ENCODE data around the gene ZNF280B.
"Not testable (repeated sequence)": the region's sequence is repeated elsewhere in the genome, so short reads cannot be mapped to it uniquely, and the experiment has no call there.

ZNF280B gene

DNA sequence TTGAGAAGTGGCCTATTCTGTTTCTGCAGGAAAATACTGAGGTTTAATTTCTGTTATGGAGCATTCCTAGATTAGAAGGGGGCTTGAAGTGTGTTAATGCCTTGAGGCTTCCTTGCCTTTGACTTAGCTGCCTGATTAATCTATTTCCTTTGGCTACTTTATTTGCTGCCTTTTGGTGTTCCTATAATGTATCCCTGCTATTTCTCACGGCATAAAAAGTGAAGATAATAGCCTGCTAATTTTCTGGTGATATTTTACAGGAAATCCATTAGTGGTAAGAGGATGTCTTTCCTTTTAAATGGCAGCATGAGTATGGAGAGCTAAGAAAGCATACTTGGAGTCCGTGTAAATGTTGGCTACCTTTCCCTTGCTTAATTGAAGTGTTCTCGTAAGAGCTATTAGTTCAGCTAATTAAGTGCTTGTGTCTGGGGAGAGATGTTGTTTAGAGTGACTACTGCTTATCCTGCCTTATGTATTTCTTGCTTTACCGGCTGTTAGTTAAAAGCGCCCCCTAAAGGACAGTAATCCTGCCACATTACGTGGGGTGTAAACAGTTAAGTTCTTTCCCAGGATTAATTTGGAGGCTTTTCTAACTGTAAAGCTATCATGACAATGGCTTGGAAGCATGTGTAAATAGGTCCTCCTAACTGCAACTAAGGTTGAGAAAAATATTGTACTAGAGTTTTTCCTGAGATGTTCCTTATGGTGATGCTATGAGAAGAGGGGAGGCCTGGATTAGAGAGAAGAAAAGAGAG is 45.6 kb downstream of the ZNF280B start:
- no peak for DNase-seq

DNA sequence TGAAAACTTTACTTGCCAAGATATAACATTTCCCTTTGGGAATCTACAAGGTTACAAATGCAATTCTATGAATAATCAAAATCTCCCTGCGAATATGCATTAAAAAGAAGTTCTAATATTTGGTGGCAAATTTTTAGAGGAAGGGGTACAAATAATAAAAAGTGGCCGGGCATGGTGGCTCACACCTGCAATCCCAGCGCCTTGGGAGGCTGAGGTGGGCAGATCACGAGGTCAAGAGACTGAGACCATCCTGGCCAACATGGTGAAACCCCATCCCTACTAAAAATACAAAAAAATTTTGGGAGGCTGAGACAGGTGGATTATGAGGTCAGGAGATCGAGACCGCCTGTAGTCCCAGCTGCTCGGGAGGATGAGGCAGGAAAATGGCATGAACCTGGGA is 47.0 kb downstream of the ZNF280B start:
- DNase-seq: no peak

GRCh38 chr22:22461111-22461510 is 47.4 kb downstream of the ZNF280B start:
- no peak for DNase-seq

DNA sequence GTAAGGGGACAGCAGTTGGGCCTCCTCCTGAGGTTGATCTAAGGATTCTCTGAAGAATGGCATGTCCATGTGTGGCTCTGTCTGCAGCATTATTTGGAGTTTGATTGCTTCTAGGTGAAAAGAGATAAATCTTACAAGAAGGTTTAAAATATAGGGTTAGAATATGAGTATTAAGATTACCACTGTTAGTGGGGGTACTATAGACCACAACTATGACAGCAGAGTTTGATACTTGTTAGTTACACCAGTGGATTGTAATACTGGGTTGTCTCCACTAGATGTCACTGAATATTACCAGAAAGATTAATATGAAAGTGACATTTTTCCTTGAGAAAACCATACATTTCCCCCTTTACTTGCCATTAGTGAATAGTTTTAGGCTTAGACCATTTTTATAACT is 47.9 kb downstream of the ZNF280B start:
- no peak for DNase-seq

DNA sequence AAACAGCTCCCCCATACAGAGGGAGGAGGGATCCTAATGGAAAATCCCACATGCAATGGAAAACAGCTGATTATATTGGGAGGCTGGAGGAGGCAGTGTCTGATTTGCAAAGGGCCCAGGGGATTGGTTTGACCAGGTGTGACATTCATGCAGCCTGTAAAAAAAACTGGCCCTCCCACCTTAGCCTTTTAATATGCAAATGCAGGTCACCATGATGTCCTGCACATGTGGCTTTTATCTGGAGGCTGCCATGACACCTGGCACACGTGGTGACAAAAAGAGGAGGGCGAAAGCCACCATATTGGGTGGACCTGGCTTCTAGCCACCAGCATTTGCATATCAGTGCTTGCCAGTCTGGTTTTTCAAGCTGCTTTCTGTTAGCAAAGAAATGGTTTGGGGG is 48.5 kb downstream of the ZNF280B start:
- DNase-seq: no peak

DNA sequence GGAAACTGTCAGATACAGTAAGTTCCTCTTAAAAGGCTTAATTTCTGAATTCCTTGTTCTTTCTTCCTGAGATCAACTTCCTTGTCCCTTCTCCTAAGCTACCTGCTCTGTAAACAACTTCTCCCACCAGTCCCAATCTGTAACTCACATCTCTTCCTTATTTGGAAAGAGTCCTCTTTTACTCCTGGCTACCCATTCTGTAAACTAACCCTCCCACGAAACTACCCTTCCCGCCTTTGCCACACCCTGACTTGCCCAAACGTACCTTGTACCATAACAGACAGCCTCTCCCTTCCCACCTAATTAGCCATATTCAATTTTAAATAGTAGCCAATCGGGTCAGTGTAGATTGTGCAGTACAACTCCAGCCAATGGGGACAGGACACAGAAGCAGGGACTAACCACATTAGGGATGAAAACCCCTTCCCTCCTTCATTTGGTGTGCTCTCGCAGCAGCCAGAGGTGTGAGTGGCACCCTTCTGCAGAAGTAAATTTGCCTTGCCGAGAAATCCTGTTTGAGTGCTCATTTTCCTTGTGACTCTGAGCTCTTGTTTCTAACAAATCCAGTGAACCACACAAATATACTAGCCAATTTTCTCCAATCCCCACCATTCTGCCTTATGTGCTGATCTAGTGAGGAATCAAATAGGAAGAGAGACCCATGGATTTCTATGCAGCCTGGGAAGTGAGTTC is 49.5 kb downstream of the ZNF280B start:
- DNase-seq: no peak

DNA sequence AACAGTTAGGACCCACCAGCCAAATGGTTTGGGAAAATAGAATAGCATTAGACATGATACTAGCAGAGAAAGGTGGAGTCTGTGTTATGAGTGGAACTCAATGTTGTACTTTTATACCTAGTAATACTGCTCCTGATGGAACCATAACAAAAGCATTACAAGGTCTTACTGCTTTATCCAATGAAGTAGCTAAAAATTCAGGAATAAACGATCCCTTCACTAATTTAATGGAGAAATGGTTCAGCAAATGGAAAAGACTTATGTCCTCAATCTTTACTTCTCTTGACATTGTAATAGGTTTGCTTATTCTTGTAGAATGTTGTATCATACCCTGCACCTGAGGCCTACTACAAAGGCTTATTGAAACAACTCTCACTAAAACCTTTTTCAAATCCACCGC is 50.2 kb downstream of the ZNF280B start:
- no peak for DNase-seq

GRCh38 chr22:22454997-22455396 is 53.5 kb downstream of the ZNF280B start:
- no peak for DNase-seq

- no peak for DNase-seq
Measured at GRCh38 chr22:22452996-22453686, 55.4 kb downstream of the ZNF280B start.

DNA sequence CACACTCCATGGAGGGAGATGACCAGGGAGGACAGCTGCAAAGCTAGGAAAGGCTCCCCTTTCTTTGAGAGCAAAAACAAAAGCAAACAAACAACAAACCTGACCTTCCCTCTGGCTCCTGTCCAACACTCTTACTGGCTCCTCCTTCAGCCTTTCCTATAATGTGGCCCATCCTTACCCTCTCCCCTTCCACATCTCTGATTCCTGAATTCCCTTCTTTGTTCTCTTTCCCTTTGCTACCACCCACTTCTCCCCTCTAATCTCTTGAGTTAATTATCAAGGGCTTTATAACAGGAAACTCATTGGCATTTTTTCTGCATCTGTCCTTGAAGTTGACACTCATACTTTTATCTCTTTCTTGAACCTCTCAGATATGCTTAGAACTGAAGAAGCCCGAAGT is 56.3 kb downstream of the ZNF280B start:
- no peak for DNase-seq

GRCh38 chr22:22450343-22450839 is 58.2 kb downstream of the ZNF280B start:
- DNase-seq: no peak

DNA sequence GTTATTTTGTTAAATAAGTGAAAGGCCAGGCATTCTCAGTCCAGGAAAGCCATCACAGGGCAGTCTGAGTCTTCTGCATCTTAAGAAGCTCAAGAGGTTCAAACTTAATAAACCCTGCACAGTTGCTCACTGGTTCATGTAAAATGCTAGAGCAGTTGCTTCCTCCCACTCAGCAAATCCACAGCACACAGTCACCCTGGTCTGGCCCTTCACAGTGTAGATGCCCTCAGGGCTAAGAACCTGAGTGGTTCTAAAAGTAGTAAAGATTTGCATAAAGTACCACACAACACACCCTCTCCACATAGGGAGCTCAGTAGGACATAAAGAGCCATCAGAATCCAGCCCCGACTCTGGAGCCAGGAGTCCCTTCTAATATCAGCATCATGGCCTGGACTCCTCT is 58.7 kb downstream of the ZNF280B start:
- no peak for DNase-seq

- no peak for DNase-seq
Measured at GRCh38 chr22:22446517-22446916, 62.0 kb downstream of the ZNF280B start.

GRCh38 chr22:22444007-22444589 is 64.4 kb downstream of the ZNF280B start:
- not testable (repeated sequence) for DNase-seq

DNA sequence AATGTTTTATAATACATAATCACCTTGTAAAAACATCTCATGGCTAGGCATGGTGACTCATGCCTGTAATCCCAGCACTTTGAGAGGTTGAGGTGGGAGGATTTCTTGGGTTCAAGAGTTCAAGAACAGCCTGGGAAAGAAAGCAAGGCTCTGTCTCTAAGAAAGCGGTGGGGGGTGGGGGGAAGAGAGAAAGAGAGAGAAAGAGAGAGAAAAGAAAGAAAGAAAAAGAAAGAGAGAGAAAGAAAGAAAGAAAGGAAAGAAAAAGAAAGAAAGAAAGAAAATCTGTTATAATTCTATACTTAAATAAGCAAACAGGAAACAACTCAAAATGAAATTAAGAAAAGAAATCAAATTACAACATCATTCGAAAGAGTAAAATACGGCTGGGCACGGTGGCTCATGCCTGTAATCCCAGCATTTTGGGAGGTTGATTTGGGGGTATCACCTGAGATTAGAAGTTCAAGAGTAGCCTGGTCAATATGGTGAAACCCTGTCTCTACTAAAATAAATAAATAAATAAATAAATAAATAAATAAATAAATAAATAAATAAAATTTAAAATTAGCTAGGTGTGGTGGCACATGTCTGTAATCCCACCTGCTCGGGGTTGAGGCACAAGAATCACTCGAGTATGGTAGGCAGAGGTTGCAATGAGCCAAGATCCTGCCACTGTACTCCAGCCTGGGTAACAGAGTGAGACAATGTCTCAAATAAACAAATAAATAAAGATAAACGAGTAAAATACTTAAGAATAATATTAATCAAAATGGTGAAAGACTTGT is 65.4 kb downstream of the ZNF280B start:
- no peak for DNase-seq

DNA sequence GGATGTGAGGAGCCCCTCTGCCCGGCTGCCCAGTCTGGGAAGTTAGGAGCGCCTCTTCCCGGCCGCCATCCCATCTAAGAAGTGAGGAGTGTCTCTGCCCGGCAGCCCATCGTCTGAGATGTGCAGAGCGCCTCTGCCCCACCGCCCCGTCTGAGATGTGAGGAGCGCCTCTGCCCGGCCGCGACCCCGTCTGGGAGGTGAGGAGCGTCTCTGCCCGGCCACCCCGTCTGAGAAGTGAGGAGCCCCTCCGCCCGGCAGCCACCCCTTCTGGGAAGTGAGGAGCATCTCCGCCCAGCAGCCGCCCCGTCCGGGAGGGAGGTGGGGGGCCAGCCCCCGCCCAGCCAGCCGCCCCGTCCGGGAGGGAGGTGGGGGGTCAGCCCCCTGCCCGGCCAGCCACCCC is 66.9 kb downstream of the ZNF280B start:
- not testable (repeated sequence) for DNase-seq

DNA sequence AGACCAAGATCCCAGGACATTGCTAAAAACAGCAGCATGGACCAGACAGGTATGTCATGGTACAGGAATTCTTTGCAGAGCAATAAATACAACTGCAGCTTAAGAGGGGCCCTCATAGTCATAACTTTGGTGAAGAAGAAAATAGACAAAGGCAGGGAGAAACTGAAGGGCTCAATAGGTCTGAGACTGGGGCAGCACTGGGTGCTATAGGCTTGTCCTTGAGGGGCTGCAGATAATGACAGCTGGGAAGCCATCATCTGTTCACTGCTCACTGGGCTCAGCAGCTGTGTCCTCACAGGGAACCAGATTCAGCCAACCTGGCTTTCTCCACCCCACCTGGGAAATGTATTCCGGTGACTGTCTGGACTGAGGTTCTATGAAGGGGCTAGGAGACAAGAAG is 68.4 kb downstream of the ZNF280B start:
- DNase-seq: no peak
